HG03097 (cell line): ENCODE results near the gene SLC6A18.

ENCODE experiments used
- ATAC-seq: cut with Tn5 transposase; IDR thresholded peaks from one replicate; pipeline ENCODE4 v1.9.1; 2021; ENCODE audit not compliant: unreplicated experiment, low FRiP score

The SLC6A18 gene

GRCh38 chr5:1225081-1225480 is at the start of gene SLC6A18:
SLC6A18 (plus strand) TSS chr5:1225381; CDS start chr5:1225478, 97 bp downstream.
- ATAC-seq, result no peak

GRCh38 chr5:1175801-1176472 is 49.2 kb upstream of the SLC6A18 start:
- ATAC-seq, result no peak

- no peak for ATAC-seq
These were observed 48.4 kb upstream of the SLC6A18 start for GRCh38 chr5:1176473-1177391.

- ATAC-seq, result no peak
These were observed 47.2 kb upstream of the SLC6A18 start for GRCh38 chr5:1177826-1178528.

- no peak for ATAC-seq
These were observed 46.4 kb upstream of the SLC6A18 start for GRCh38 chr5:1178529-1179382.

GRCh38 chr5:1179383-1179715 is 45.8 kb upstream of the SLC6A18 start:
- ATAC-seq, result no peak

GRCh38 chr5:1180096-1180495 is 45.1 kb upstream of the SLC6A18 start:
- no peak for ATAC-seq

GRCh38 chr5:1180841-1181271 is 44.3 kb upstream of the SLC6A18 start:
- no peak for ATAC-seq

- no peak for ATAC-seq
These were observed 43.5 kb upstream of the SLC6A18 start for GRCh38 chr5:1181451-1182359.

GRCh38 chr5:1182360-1182632 is 42.9 kb upstream of the SLC6A18 start:
- no peak for ATAC-seq

GRCh38 chr5:1182633-1183423 is 42.4 kb upstream of the SLC6A18 start:
- no peak for ATAC-seq

- ATAC-seq, result no peak
These were observed 41.6 kb upstream of the SLC6A18 start for GRCh38 chr5:1183424-1184162.

GRCh38 chr5:1184163-1184470 is 41.1 kb upstream of the SLC6A18 start:
- no peak for ATAC-seq

GRCh38 chr5:1184481-1184880 is 40.7 kb upstream of the SLC6A18 start:
- no peak for ATAC-seq

GRCh38 chr5:1185038-1185627 is 40.0 kb upstream of the SLC6A18 start:
- no peak for ATAC-seq

- ATAC-seq, result no peak
These were observed 39.4 kb upstream of the SLC6A18 start for GRCh38 chr5:1185629-1186350.
